GM23338 (cell line): ENCODE data around the gene C19orf81. TPM values are rescaled to one million over a fixed set of nuclear protein-coding genes. Genes with fewer than 3 reads are reported as not detected.

Experiments used
- ATAC-seq: fragments of 200-7000 bp; cut with Tn5 transposase; 3 replicates; pipeline ENCODE4 v1.9.1; 2020
- DNase-seq: peaks from one replicate; pipeline ENCODE4 v3.0.0-alpha.2; 2015; ENCODE audit warnings: low spot score
- H2AFZ ChIP-seq: fragments of 200-600 bp; sonication (generic); 2 replicates; pipeline ENCODE4 v1.8.0; 2016; ENCODE audit warnings: antibody characterized with exemption, mild to moderate bottlenecking, moderate library complexity
- H3F3A ChIP-seq: fragments of 200-600 bp; sonication (generic); replicated peaks from 2 replicates; pipeline ENCODE4 v1.8.0; 2017; ENCODE audit warnings: antibody characterized with exemption, mixed run types, low read depth
- H3K27ac ChIP-seq: fragments of 200-600 bp; sonication (generic); 2 replicates; pipeline ENCODE4 v1.6.1; 2016; ENCODE audit warnings: low read depth
- H3K27me3 ChIP-seq: fragments of 200-600 bp; sonication (generic); 2 replicates; pipeline ENCODE4 v1.8.0; 2016; ENCODE audit warnings: mild to moderate bottlenecking, mixed run types, moderate library complexity; ENCODE audit not compliant: insufficient read depth
- H3K36me3 ChIP-seq: fragments of 200-600 bp; sonication (generic); 2 replicates; pipeline ENCODE4 v1.8.0; 2016; ENCODE audit warnings: mild to moderate bottlenecking; ENCODE audit not compliant: insufficient read depth
- H3K4me1 ChIP-seq: fragments of 200-600 bp; sonication (generic); 2 replicates; pipeline ENCODE4 v1.8.0; 2016; ENCODE audit warnings: mild to moderate bottlenecking, moderate library complexity; ENCODE audit not compliant: insufficient read depth
- H3K4me2 ChIP-seq: fragments of 200-600 bp; sonication (generic); 2 replicates; pipeline ENCODE4 v1.7.1; 2017; ENCODE audit warnings: mixed run types
- H3K4me3 ChIP-seq: fragments of 200-600 bp; sonication (generic); 2 replicates; pipeline ENCODE4 v1.6.1; 2016; ENCODE audit warnings: mixed run types
- H3K79me2 ChIP-seq: fragments of 200-600 bp; sonication (generic); replicated peaks from 2 replicates; pipeline ENCODE4 v1.8.0; 2017; ENCODE audit warnings: mild to moderate bottlenecking; ENCODE audit not compliant: insufficient read depth
- H3K9me2 ChIP-seq: fragments of 200-600 bp; sonication (generic); 2 replicates; pipeline ENCODE4 v1.8.0; 2017; ENCODE audit not compliant: insufficient read depth
- H4K20me1 ChIP-seq: fragments of 200-600 bp; sonication (generic); replicated peaks from 2 replicates; pipeline ENCODE4 v1.8.0; 2017; ENCODE audit warnings: mild to moderate bottlenecking; ENCODE audit not compliant: insufficient read depth
- H3K27ac Mint-ChIP-seq: 2 replicates; pipeline ENCODE4 v1.8.0; 2020; ENCODE audit warnings: inconsistent platforms, mild to moderate bottlenecking, moderate library complexity, mixed read lengths
- H3K27me3 Mint-ChIP-seq: 3 replicates; pipeline ENCODE4 v1.8.0; 2022; ENCODE audit warnings: low read depth, mild to moderate bottlenecking, moderate library complexity, mixed read lengths, inconsistent platforms; ENCODE audit not compliant: insufficient read depth, poor library complexity
- H3K36me3 Mint-ChIP-seq: 3 replicates; pipeline ENCODE4 v1.8.0; 2021; ENCODE audit warnings: low read depth, mild to moderate bottlenecking, inconsistent platforms, moderate library complexity, mixed read lengths
- H3K4me1 Mint-ChIP-seq: 3 replicates; pipeline ENCODE4 v1.8.0; 2020; ENCODE audit warnings: mild to moderate bottlenecking, inconsistent platforms, mixed read lengths
- H3K4me3 Mint-ChIP-seq: 3 replicates; pipeline ENCODE4 v1.8.0; 2021; ENCODE audit warnings: moderate library complexity, mild to moderate bottlenecking, inconsistent platforms, mixed read lengths
- H3K9me3 Mint-ChIP-seq: 3 replicates; pipeline ENCODE4 v1.8.0; 2020; ENCODE audit warnings: moderate library complexity, mild to moderate bottlenecking, inconsistent platforms, mixed read lengths
- ETS1 ChIP-seq: IDR thresholded peaks from 2 replicates; pipeline ENCODE4 v1.6.1; 2016; ENCODE audit warnings: antibody characterized with exemption
- EZH2 ChIP-seq: fragments of 200-600 bp; sonication (generic); IDR thresholded peaks from one replicate; pipeline ENCODE4 v1.8.0; 2017; ENCODE audit warnings: antibody characterized with exemption, mild to moderate bottlenecking, low read depth; ENCODE audit not compliant: unreplicated experiment
- EZH2phosphoT487 ChIP-seq: fragments of 200-600 bp; sonication (generic); IDR thresholded peaks from one replicate; pipeline ENCODE4 v1.8.1; 2018; ENCODE audit warnings: antibody characterized with exemption; ENCODE audit not compliant: unreplicated experiment
- JUNB ChIP-seq: IDR thresholded peaks from one replicate; pipeline ENCODE4 v1.6.1; 2016; ENCODE audit warnings: antibody characterized with exemption; ENCODE audit not compliant: unreplicated experiment
- NANOG ChIP-seq: IDR thresholded peaks from 2 replicates; pipeline ENCODE4 v1.6.1; 2016; ENCODE audit warnings: antibody characterized with exemption, borderline replicate concordance
- REST ChIP-seq: IDR thresholded peaks from one replicate; pipeline ENCODE4 v1.6.1; 2018; ENCODE audit warnings: antibody characterized with exemption; ENCODE audit not compliant: unreplicated experiment
- STAT1 ChIP-seq: IDR thresholded peaks from one replicate; pipeline ENCODE4 v1.6.1; 2016; ENCODE audit warnings: antibody characterized with exemption; ENCODE audit not compliant: unreplicated experiment
- ZNF114 ChIP-seq: fragments of 250-450 bp; sonication (Bioruptor Pico); IDR thresholded peaks from 2 replicates; pipeline ENCODE4 v1.5.0; 2020; ENCODE audit warnings: mild to moderate bottlenecking, moderate library complexity
- ZNF331 ChIP-seq: fragments of 250-450 bp; sonication (Bioruptor Pico); IDR thresholded peaks from 2 replicates; pipeline ENCODE4 v1.5.0; 2020; ENCODE audit warnings: low read depth, mild to moderate bottlenecking, moderate library complexity
- polyA plus RNA-seq: library from polyadenylated mRNA; unstranded; fragments of >200 nt; fragmentation: Nextera tagmentation; extraction: Ambion mirVana; gene quantifications from 2 replicates; pipeline ENCODE4 v1.2.1, GENCODE V29; 2016
- total RNA-seq: library from RNA; depleted of rRNA; stranded (reverse); fragments of >200 nt; shearing (Covaris generic); gene quantifications from 2 replicates; pipeline ENCODE4 v1.2.3, GENCODE V29; 2014
- TF ChIP-seq, protein P1 (sequence below): fragments of 250-450 bp; sonication (Bioruptor Pico); IDR thresholded peaks from 2 replicates; pipeline ENCODE4 v1.5.0; 2020; ENCODE audit warnings: mild to moderate bottlenecking, moderate library complexity

Gene C19orf81
- total and polyA plus RNA-seq, 2 experiments from 2014 or later, result 23.2 to 54.3 TPM

DNA sequence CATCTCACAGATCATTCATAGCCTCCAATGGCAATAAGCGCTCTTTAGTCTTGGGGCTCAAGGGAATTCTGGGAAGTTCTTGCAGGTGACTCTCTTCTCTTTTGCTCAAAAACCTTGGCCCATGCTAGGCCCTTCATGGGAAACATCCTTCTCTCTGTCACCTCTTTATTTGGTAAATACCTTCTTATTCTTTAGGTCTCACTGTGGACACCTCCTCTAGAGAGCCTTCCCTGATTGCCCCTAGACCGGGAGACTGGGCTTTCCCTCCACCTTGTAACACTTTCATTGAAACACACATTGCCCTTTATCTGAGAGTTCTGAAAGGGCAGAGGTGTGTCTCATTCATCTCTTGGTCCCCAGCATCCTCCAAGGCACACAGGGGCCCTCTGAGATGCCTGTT lies 1.9 kb downstream of the C19orf81 start (continued):
- TF ChIP-seq, protein P1, sequence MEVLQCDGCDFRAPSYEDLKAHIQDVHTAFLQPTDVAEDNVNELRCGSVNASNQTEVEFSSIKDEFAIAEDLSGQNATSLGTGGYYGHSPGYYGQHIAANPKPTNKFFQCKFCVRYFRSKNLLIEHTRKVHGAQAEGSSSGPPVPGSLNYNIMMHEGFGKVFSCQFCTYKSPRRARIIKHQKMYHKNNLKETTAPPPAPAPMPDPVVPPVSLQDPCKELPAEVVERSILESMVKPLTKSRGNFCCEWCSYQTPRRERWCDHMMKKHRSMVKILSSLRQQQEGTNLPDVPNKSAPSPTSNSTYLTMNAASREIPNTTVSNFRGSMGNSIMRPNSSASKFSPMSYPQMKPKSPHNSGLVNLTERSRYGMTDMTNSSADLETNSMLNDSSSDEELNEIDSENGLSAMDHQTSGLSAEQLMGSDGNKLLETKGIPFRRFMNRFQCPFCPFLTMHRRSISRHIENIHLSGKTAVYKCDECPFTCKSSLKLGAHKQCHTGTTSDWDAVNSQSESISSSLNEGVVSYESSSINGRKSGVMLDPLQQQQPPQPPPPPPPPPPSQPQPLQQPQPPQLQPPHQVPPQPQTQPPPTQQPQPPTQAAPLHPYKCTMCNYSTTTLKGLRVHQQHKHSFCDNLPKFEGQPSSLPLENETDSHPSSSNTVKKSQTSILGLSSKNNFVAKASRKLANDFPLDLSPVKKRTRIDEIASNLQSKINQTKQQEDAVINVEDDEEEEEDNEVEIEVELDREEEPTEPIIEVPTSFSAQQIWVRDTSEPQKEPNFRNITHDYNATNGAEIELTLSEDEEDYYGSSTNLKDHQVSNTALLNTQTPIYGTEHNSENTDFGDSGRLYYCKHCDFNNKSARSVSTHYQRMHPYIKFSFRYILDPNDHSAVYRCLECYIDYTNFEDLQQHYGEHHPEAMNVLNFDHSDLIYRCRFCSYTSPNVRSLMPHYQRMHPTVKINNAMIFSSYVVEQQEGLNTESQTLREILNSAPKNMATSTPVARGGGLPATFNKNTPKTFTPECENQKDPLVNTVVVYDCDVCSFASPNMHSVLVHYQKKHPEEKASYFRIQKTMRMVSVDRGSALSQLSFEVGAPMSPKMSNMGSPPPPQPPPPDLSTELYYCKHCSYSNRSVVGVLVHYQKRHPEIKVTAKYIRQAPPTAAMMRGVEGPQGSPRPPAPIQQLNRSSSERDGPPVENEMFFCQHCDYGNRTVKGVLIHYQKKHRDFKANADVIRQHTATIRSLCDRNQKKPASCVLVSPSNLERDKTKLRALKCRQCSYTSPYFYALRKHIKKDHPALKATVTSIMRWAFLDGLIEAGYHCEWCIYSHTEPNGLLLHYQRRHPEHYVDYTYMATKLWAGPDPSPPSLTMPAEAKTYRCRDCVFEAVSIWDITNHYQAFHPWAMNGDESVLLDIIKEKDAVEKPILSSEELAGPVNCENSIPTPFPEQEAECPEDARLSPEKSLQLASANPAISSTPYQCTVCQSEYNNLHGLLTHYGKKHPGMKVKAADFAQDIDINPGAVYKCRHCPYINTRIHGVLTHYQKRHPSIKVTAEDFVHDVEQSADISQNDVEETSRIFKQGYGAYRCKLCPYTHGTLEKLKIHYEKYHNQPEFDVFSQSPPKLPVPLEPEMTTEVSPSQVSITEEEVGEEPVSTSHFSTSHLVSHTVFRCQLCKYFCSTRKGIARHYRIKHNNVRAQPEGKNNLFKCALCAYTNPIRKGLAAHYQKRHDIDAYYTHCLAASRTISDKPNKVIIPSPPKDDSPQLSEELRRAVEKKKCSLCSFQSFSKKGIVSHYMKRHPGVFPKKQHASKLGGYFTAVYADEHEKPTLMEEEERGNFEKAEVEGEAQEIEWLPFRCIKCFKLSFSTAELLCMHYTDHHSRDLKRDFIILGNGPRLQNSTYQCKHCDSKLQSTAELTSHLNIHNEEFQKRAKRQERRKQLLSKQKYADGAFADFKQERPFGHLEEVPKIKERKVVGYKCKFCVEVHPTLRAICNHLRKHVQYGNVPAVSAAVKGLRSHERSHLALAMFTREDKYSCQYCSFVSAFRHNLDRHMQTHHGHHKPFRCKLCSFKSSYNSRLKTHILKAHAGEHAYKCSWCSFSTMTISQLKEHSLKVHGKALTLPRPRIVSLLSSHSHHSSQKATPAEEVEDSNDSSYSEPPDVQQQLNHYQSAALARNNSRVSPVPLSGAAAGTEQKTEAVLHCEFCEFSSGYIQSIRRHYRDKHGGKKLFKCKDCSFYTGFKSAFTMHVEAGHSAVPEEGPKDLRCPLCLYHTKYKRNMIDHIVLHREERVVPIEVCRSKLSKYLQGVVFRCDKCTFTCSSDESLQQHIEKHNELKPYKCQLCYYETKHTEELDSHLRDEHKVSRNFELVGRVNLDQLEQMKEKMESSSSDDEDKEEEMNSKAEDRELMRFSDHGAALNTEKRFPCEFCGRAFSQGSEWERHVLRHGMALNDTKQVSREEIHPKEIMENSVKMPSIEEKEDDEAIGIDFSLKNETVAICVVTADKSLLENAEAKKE (CRISPR knock-in tag), result no peak
- TF ChIP-seq EZH2phosphoT487 (no peak), REST (no peak), NANOG (no peak), EZH2 (no peak), STAT1 (no peak)

DNA sequence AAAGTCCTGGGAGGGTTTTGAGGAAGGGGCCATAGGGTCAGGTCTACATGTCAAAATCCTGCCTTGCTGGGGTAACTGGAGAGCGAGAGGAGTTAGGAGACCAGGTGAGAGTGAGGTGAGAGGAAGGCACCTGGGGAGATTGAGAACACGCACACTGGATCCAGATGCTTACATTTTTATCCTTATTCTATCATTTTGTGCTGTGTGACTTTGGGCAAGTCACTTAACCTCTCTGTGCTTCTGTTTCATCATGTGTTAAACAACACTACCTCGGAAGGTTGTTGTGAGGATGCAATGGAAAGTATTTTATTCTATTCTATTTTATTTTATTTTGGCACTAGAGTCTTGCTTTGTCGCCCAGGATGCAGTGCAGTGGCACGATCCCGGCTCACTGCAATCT lies 3.5 kb downstream of the C19orf81 start:
- no peak for DNase-seq
- Mint-ChIP-seq H3K27me3 (peaks cover 9% of the 10 kb centered on the region), H3K4me3 (no peak overlapping the region), H3K36me3 (peaks cover 58% of the 10 kb centered on the region), H3K4me1 (no peaks in the 10 kb centered on the region; the same call in 2 of the 3 replicates), H3K27ac (no peak overlapping the region), H3K9me3 (peaks cover 57% of the 10 kb centered on the region)
- H3K27ac ChIP-seq, result no peak overlapping the region
- H3K9me2 ChIP-seq, result no peaks in the 10 kb centered on the region
- H3F3A ChIP-seq, result no peaks in the 10 kb centered on the region
- H3K79me2 ChIP-seq, result no peaks in the 10 kb centered on the region
- ATAC-seq, result no peak
- peaks cover 27% of the 10 kb centered on the region for H3K4me1 ChIP-seq
- no peaks in the 10 kb centered on the region for H4K20me1 ChIP-seq
- H3K27me3 ChIP-seq, result no peaks in the 10 kb centered on the region
- H3K4me2 ChIP-seq, result no peak overlapping the region
- H3K4me3 ChIP-seq, result no peak overlapping the region
- H3K36me3 ChIP-seq, result no peaks in the 10 kb centered on the region
- no peak overlapping the region for H2AFZ ChIP-seq
- TF ChIP-seq NANOG, result no peak
- no peak for TF ChIP-seq STAT1
- TF ChIP-seq ZNF114 (CRISPR knock-in tag), result no peak
- no peak for TF ChIP-seq JUNB
- TF ChIP-seq ETS1, result no peak
- TF ChIP-seq EZH2, result no peak
- TF ChIP-seq EZH2phosphoT487, result no peak
- TF ChIP-seq ZNF331 (CRISPR knock-in tag), result no peak
- TF ChIP-seq REST, result no peak
